ENCODE measurements around the gene MORN3.
"Not testable (repeated sequence)": the region's sequence is repeated elsewhere in the genome, so short reads cannot be mapped to it uniquely, and the experiment has no call there.

Gene MORN3

GRCh38 chr12:121669521-121669900 is at the start of gene MORN3:
Gene MORN3, minus strand, starts transcription at chr12:121669654. Its CDS starts 171 bp downstream, at chr12:121669483.
- DNase-seq: no peak

- DNase-seq: no peak
These were observed 49.3 kb upstream of the MORN3 start for GRCh38 chr12:121718653-121719239.

- DNase-seq: no peak
These were observed 47.7 kb upstream of the MORN3 start for GRCh38 chr12:121717041-121717699.

- DNase-seq: no peak
These were observed 46.5 kb upstream of the MORN3 start for GRCh38 chr12:121715862-121716435.

GRCh38 chr12:121715055-121715454 is 45.6 kb upstream of the MORN3 start:
- DNase-seq: not testable (repeated sequence)

- DNase-seq: no peak
These were observed 44.3 kb upstream of the MORN3 start for GRCh38 chr12:121713793-121714192.

GRCh38 chr12:121713257-121713777 is 43.9 kb upstream of the MORN3 start:
- no peak for DNase-seq

GRCh38 chr12:121712461-121713256 is 43.2 kb upstream of the MORN3 start, which contains the start of gene TMEM120B:
Gene TMEM120B, plus strand, starts transcription at chr12:121712752. Its CDS starts 144 bp downstream, at chr12:121712896.
- peak; percentile 68 for DNase-seq

- DNase-seq: peak; percentile 17
These were observed 42.7 kb upstream of the MORN3 start for GRCh38 chr12:121712190-121712460.

GRCh38 chr12:121711361-121712189 is 42.1 kb upstream of the MORN3 start:
- no peak for DNase-seq

- DNase-seq: no peak
These were observed 40.1 kb upstream of the MORN3 start for GRCh38 chr12:121709478-121709961.

- not testable (repeated sequence) for DNase-seq
These were observed 39.6 kb upstream of the MORN3 start for GRCh38 chr12:121709064-121709424.

- no peak for DNase-seq
These were observed 39.0 kb upstream of the MORN3 start for GRCh38 chr12:121708313-121709063.

- no peak for DNase-seq
These were observed 36.1 kb upstream of the MORN3 start for GRCh38 chr12:121705514-121705913.

GRCh38 chr12:121702944-121703343 is 33.5 kb upstream of the MORN3 start:
- no peak for DNase-seq

GRCh38 chr12:121701667-121702277 is 32.3 kb upstream of the MORN3 start:
- DNase-seq: no peak

- not testable (repeated sequence) for DNase-seq
These were observed 28.4 kb upstream of the MORN3 start for GRCh38 chr12:121697861-121698260.

- DNase-seq: peak; percentile 41
These were observed 27.7 kb upstream of the MORN3 start for GRCh38 chr12:121697093-121697698.

- DNase-seq: no peak
These were observed 23.8 kb upstream of the MORN3 start for GRCh38 chr12:121693155-121693687.

GRCh38 chr12:121692744-121693143 is 23.3 kb upstream of the MORN3 start:
- DNase-seq: not testable (repeated sequence)

Measured in NCI-H1436 (cell line).